B cell (primary cell): ENCODE data around the gene CDK5RAP2. TPM values are rescaled to one million over a fixed set of nuclear protein-coding genes. Genes with fewer than 3 reads are reported as not detected.

Experiments used
- ATAC-seq: fragments of 200-7000 bp; cut with Tn5 transposase; one replicate; pipeline ENCODE4 v1.10.0; 2021; ENCODE audit warnings: low read depth, mild to moderate bottlenecking, moderate number of reproducible peaks, moderate library complexity
- CTCF ChIA-PET: fragments of 350-600 bp; sonication (Branson Sonifier 250); formaldehyde crosslinking; loops from one replicate; lab custom pipeline; 2021; ENCODE audit warnings: antibody characterized with exemption, inconsistent platforms; lab: Charles Lee
- POLR2A ChIA-PET: fragments of 350-600 bp; sonication (Branson Sonifier 250); formaldehyde crosslinking; loops from one replicate; lab custom pipeline; 2021; ENCODE audit warnings: antibody characterized with exemption; lab: Charles Lee
- DNase-seq: peaks from one replicate; pipeline ENCODE4 v3.0.0; 2013
- H2AFZ ChIP-seq: 2 replicates; pipeline ENCODE4 v1.6.1; 2012; ENCODE audit warnings: mild to moderate bottlenecking, low read depth, low read length; ENCODE audit not compliant: insufficient read depth, poor library complexity, severe bottlenecking
- H3K27ac ChIP-seq, 2 donors: 1 replicate in 1 of 2; 2 replicates in 1 of 2; pipeline ENCODE4 v1.5.1; 2012 to 2013; ENCODE audit warnings: low read length in 2 of 2, mild to moderate bottlenecking in 2 of 2, moderate library complexity in 1 of 2
- H3K27me3 ChIP-seq, 4 experiments: fragments of 200-600 bp in 1 of 4; sonication (generic) in 1 of 4; replicated peaks in 1 of 4; 1 replicate in 2 of 4; 2 replicates in 2 of 4; pipeline versions ENCODE4 v1.6.1 to v1.7.0; 2013 to 2016; ENCODE audit warnings: low read length in 3 of 4, mild to moderate bottlenecking in 2 of 4, mixed read lengths in 1 of 4, moderate library complexity in 1 of 4; ENCODE audit not compliant: insufficient read depth in 4 of 4, control insufficient read depth in 3 of 4; ENCODE audit errors: control extremely low read depth in 1 of 4
- H3K36me3 ChIP-seq, 2 experiments: replicated peaks in 1 of 2; 1 replicate in 1 of 2; 2 replicates in 1 of 2; pipeline versions ENCODE4 v1.6.1 to v1.7.1; 2013; ENCODE audit warnings: low read length in 1 of 2; ENCODE audit not compliant: insufficient read depth in 2 of 2, control insufficient read depth in 1 of 2; ENCODE audit errors: control extremely low read depth in 1 of 2, extremely low read depth in 1 of 2
- H3K4me1 ChIP-seq, 2 donors: fragments of 200-600 bp in 1 of 2; sonication (generic) in 1 of 2; 1 replicate in 1 of 2; 2 replicates in 1 of 2; pipeline versions ENCODE4 v1.5.1 to v1.6.1; 2013 to 2017; ENCODE audit warnings: low read length in 2 of 2; ENCODE audit not compliant: control insufficient read depth in 2 of 2, insufficient read depth in 2 of 2
- H3K4me2 ChIP-seq: replicated peaks from 2 replicates; pipeline ENCODE3; 2012; ENCODE audit warnings: mild to moderate bottlenecking, low read depth, low read length; ENCODE audit not compliant: poor library complexity, severe bottlenecking
- H3K4me3 ChIP-seq, 5 experiments: fragments of 200-600 bp in 1 of 5; sonication (generic) in 1 of 5; 1 replicate in 3 of 5; 2 replicates in 2 of 5; pipeline versions ENCODE4 v1.5.1 to v1.7.0; 2011 to 2016; ENCODE audit warnings: low read length in 4 of 5, mild to moderate bottlenecking in 4 of 5, low read depth in 2 of 5, control low read depth in 1 of 5, moderate library complexity in 1 of 5; ENCODE audit not compliant: insufficient read depth in 1 of 5; ENCODE audit errors: control extremely low read depth in 1 of 5, extremely low read depth in 1 of 5
- H3K79me2 ChIP-seq: fragments of 200-600 bp; sonication (generic); one replicate; pipeline ENCODE4 v1.6.0; 2016; ENCODE audit warnings: low read length; ENCODE audit not compliant: control insufficient read depth, insufficient read depth
- H3K9ac ChIP-seq: fragments of 200-600 bp; sonication (generic); 2 replicates; pipeline ENCODE4 v1.6.1; 2017; ENCODE audit warnings: mild to moderate bottlenecking, low read length, moderate library complexity
- H3K9me3 ChIP-seq, 3 donors: one replicate each; pipeline versions ENCODE4 v1.6.1 to v1.7.1; 2013; ENCODE audit warnings: low read length in 2 of 3; ENCODE audit not compliant: control insufficient read depth in 2 of 3, insufficient read depth in 1 of 3; ENCODE audit errors: control extremely low read depth in 1 of 3
- H4K20me1 ChIP-seq: 2 replicates; pipeline ENCODE4 v1.6.0; 2012; ENCODE audit warnings: mild to moderate bottlenecking, low read length; ENCODE audit not compliant: insufficient read depth, control insufficient read depth, poor library complexity, severe bottlenecking
- H3K27ac Mint-ChIP-seq: one replicate; pipeline ENCODE4 v1.8.0; 2021; ENCODE audit warnings: mixed read lengths
- H3K27me3 Mint-ChIP-seq: one replicate; pipeline ENCODE4 v1.8.0; 2021; ENCODE audit warnings: mixed read lengths
- H3K4me1 Mint-ChIP-seq: one replicate; pipeline ENCODE4 v1.8.0; 2021; ENCODE audit warnings: mixed read lengths
- H3K4me3 Mint-ChIP-seq: one replicate; pipeline ENCODE4 v1.8.0; 2021; ENCODE audit warnings: mixed read lengths
- H3K9me3 Mint-ChIP-seq: one replicate; pipeline ENCODE4 v1.8.0; 2022; ENCODE audit warnings: mixed read lengths; ENCODE audit not compliant: insufficient read depth
- CTCF ChIP-seq: fragments of 200-600 bp; IDR thresholded peaks from one replicate; pipeline ENCODE4 v1.8.0; 2022; ENCODE audit warnings: antibody characterized with exemption, mild to moderate bottlenecking
- EZH2 ChIP-seq: IDR thresholded peaks from 2 replicates; pipeline ENCODE4 v1.6.1; 2012; ENCODE audit warnings: borderline replicate concordance, low read depth, mild to moderate bottlenecking, moderate library complexity, low read length; ENCODE audit not compliant: insufficient read depth, poor library complexity, severe bottlenecking
- WGBS: methylation state at CpG from one replicate; pipeline ENCODE4 v1.1.5; 2013; ENCODE audit warnings: missing lambda C conversion rate; ENCODE audit not compliant: insufficient coverage; 5-methylcytosine and 5-hydroxymethylcytosine counted together
- intact Hi-C: fragments of 100-400 bp; cut with micrococcal nuclease; formaldehyde crosslinking; loops from one replicate; pipeline ENCODE4 v1.10.0; 2022
- polyA plus RNA-seq: library from polyadenylated mRNA; depleted of rRNA; stranded (reverse); fragments of >200 nt; gene quantifications from 2 replicates; pipeline ENCODE4 v1.2.3, GENCODE V29; 2012
- total RNA-seq, 2 donors: library from RNA; stranded (reverse); fragments of 120-200 nt in 1 of 2; gene quantifications; 1 replicate in 1 of 2; 2 replicates in 1 of 2; pipeline versions ENCODE4 v1.2.3 to v1.2.4, GENCODE V29; 2013 to 2022

Gene CDK5RAP2
- total and polyA plus RNA-seq, 2 donors (not counting 1 experiment from before 2014, with no cell fraction given) = 31.3 to 122 TPM

- no peaks in the 10 kb centered on the region for H3K27me3 ChIP-seq
- intact Hi-C loops = no loop called here
- no peaks in the 10 kb centered on the region for H3K9me3 ChIP-seq
- ChIA-PET CTCF (no interaction called here), POLR2A (no interaction called here)
- Mint-ChIP-seq H3K27me3 (no peaks in the 10 kb centered on the region), H3K9me3 (peaks cover 4% of the 10 kb centered on the region), H3K4me3 (no peak overlapping the region), H3K4me1 (peaks cover 4% of the 10 kb centered on the region), H3K27ac (no peak overlapping the region)
- no peak overlapping the region for H3K4me2 ChIP-seq
- peaks cover 10 to 78% of the 10 kb centered on the region in 2 experiments for H3K36me3 ChIP-seq
- H2AFZ ChIP-seq = no peak overlapping the region
- no peak overlapping the region for H3K4me3 ChIP-seq
- TF ChIP-seq CTCF (no peak), EZH2 (no peak)
- 100% methylated on average over 2 of the region's 3 CpGs for WGBS
- peaks cover 8 to 13% of the 10 kb centered on the region in 2 donors for H3K4me1 ChIP-seq
- H3K79me2 ChIP-seq = no peaks in the 10 kb centered on the region
- ATAC-seq = no peak
- no peaks in the 10 kb centered on the region for H4K20me1 ChIP-seq
- H3K9ac ChIP-seq = no peak overlapping the region
- H3K27ac ChIP-seq = no peak overlapping the region
- no peak for DNase-seq
Measured at GRCh38 chr9:120450916-120451315, 129.1 kb downstream of the CDK5RAP2 start.

- Mint-ChIP-seq H3K27ac (no peak overlapping the region), H3K4me3 (no peak overlapping the region), H3K4me1 (peaks cover 4% of the 10 kb centered on the region), H3K9me3 (peaks cover 4% of the 10 kb centered on the region), H3K27me3 (no peaks in the 10 kb centered on the region)
- TF ChIP-seq EZH2 (no peak), CTCF (no peak)
- no peak overlapping the region for H3K4me3 ChIP-seq
- no peaks in the 10 kb centered on the region for H3K79me2 ChIP-seq
- POLR2A ChIA-PET = no interaction called here
- intact Hi-C loops = no loop called here
- no peak for DNase-seq
- WGBS = no CpG with 5 or more reads among the region's 2 CpGs
- H3K9ac ChIP-seq = no peak overlapping the region
- H4K20me1 ChIP-seq = no peaks in the 10 kb centered on the region
- H3K27me3 ChIP-seq = no peaks in the 10 kb centered on the region
- no peaks in the 10 kb centered on the region for H3K9me3 ChIP-seq
- ATAC-seq = no peak
- H3K4me1 ChIP-seq = peaks cover 11 to 21% of the 10 kb centered on the region in 2 donors
- no peak overlapping the region for H3K27ac ChIP-seq
- H2AFZ ChIP-seq = no peak overlapping the region
- CTCF ChIA-PET = no interaction called here
- no peak overlapping the region for H3K4me2 ChIP-seq
- H3K36me3 ChIP-seq = peaks cover 10 to 76% of the 10 kb centered on the region in 2 experiments
Measured at GRCh38 chr9:120449566-120449965, 130.4 kb downstream of the CDK5RAP2 start.
